ENCODE results near the gene OR6C2. TPM values are rescaled to one million over a fixed set of nuclear protein-coding genes. Genes with fewer than 3 reads are reported as not detected.
"Not testable (repeated sequence)": the region's sequence is repeated elsewhere in the genome, so short reads cannot be mapped to it uniquely, and the experiment has no call there.

OR6C2 gene
- total RNA-seq, 1 donor from 2014 or later: not detected

- intact Hi-C loops (cut with DNase I): no loop called here
These were observed 25.4 kb downstream of the OR6C2 start for GRCh38 chr12:55469291-55469690.

GRCh38 chr12:55470088-55470829 lies 26.4 kb downstream of the OR6C2 start, which contains the start of gene OR6C70:
TSS of gene OR6C70 (minus strand) at chr12:55470138. CDS start at chr12:55470138, 0 bp downstream.
- intact Hi-C loops (cut with DNase I): no loop called here
- no peak for DNase-seq (ENCODE audit: low spot score)

More at GRCh38 chr12:55469291-55469690, 25.4 kb downstream of the OR6C2 start:
- DNase-seq (ENCODE audit: low spot score): no peak

GRCh38 chr12:55472264-55472663 lies 28.4 kb downstream of the OR6C2 start:
- intact Hi-C loops (cut with DNase I): no loop called here
- no peak for DNase-seq (ENCODE audit: low spot score)

- intact Hi-C loops (cut with DNase I); DNase-seq (ENCODE audit: low spot score): not testable (repeated sequence)
These were observed 35.3 kb downstream of the OR6C2 start for GRCh38 chr12:55479136-55479535.

- intact Hi-C loops (cut with DNase I); DNase-seq (ENCODE audit: low spot score): not testable (repeated sequence)
These were observed 40.4 kb downstream of the OR6C2 start for GRCh38 chr12:55484284-55484683.

GRCh38 chr12:55492078-55492477 lies 48.2 kb downstream of the OR6C2 start, which contains the start of gene OR6C68:
TSS of gene OR6C68 (plus strand) at chr12:55492378. CDS start at chr12:55492378, 0 bp downstream.
- DNase-seq (ENCODE audit: low spot score): no peak
- intact Hi-C loops (cut with DNase I): no loop called here

GRCh38 chr12:55495490-55495889 lies 51.6 kb downstream of the OR6C2 start:
- intact Hi-C loops (cut with DNase I): no loop called here
- no peak for DNase-seq (ENCODE audit: low spot score)

GRCh38 chr12:55499231-55499630 lies 55.4 kb downstream of the OR6C2 start:
- no peak for DNase-seq (ENCODE audit: low spot score)
- intact Hi-C loops (cut with DNase I): no loop called here

GRCh38 chr12:55499810-55500252 lies 56.0 kb downstream of the OR6C2 start:
- intact Hi-C loops (cut with DNase I): no loop called here
- no peak for DNase-seq (ENCODE audit: low spot score)

GRCh38 chr12:55501601-55502000 lies 57.7 kb downstream of the OR6C2 start:
- no peak for DNase-seq (ENCODE audit: low spot score)
- intact Hi-C loops (cut with DNase I): no loop called here

Other genes with a start within 250 kb of the OR6C2 start
- not detected for gene OR10A7, start 223.1 kb upstream of the OR6C2 start, total RNA-seq
- not detected for gene OR6C74, start 199.5 kb upstream of the OR6C2 start, total RNA-seq
- not detected for gene OR6C6, start 147.5 kb upstream of the OR6C2 start, total RNA-seq
- not detected for gene OR6C1, start 129.7 kb upstream of the OR6C2 start, total RNA-seq
- not detected for gene OR6C3, start 113.3 kb upstream of the OR6C2 start, total RNA-seq
- not detected for gene OR6C75, start 81.1 kb upstream of the OR6C2 start, total RNA-seq
- gene OR6C65, start 43.5 kb upstream of the OR6C2 start, total RNA-seq: not detected
- gene OR6C76, start 17.8 kb upstream of the OR6C2 start, total RNA-seq: not detected
- not detected for gene OR6C70, start 26.1 kb downstream of the OR6C2 start, total RNA-seq
- gene OR6C68, start 48.3 kb downstream of the OR6C2 start, total RNA-seq: not detected
- not detected for gene OR6C4, start 105.5 kb downstream of the OR6C2 start, total RNA-seq
- gene OR2AP1, start 128.4 kb downstream of the OR6C2 start, total RNA-seq: not detected
- not detected for gene OR10P1, start 192.8 kb downstream of the OR6C2 start, total RNA-seq

All from cardiac septum (tissue), 1 donor.